ENCODE results near the gene PTK6.
"Not testable (repeated sequence)": the region's sequence is repeated elsewhere in the genome, so short reads cannot be mapped to it uniquely, and the experiment has no call there.

The PTK6 gene

DNA sequence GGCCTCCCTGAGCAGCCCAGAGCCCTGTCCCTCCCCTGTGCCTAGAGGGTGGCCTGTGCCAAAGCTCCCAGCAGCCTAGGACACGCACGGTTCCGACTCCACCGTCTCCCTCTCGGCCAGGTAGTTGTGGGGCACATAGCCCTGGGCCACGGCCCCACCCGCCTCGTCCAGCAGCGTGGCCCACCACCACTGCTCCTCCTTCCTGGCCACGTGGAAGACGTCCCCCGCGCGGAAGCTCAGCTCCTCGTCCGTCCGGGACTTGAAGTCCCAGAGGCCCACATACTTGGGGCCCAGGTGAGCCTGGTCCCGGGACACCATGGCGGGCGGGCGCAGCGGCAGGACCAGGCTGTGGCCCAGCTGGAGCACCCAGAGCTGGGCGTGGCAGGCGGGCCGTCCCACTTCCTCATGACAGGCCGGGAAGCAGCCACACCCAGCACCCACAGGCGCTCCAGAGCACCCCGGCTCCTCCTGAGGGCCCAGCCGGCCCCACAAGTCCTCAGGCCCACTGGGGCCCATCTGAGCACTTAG, at the start of gene PTK6:
Gene PTK6 (minus strand): TSS at position 380 of the 528 bp plus-strand sequence. CDS start 62 bp downstream, at position 318.
- DNase-seq = peak; percentile 58 to 65

DNA sequence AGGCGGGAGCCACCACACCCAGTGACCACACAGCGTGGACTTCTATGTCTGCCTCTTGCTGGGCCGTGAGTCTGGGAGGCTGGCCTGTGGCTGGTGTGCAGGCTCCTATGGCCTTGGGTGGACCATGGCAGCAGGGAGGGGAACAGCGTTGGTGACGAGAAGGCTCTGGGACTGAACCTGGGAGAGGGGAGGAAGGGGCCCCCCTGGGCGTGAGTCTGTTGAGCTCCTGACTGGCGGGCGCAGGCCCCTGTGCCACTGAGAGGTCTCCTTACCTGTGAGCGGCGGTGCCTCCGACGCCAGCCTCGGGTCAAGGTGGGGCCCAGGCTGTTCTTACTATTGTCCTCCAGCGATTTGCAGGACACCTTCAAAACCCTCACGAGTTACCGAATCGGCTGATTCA, 49.6 kb upstream of the PTK6 start:
- no peak for DNase-seq

DNA sequence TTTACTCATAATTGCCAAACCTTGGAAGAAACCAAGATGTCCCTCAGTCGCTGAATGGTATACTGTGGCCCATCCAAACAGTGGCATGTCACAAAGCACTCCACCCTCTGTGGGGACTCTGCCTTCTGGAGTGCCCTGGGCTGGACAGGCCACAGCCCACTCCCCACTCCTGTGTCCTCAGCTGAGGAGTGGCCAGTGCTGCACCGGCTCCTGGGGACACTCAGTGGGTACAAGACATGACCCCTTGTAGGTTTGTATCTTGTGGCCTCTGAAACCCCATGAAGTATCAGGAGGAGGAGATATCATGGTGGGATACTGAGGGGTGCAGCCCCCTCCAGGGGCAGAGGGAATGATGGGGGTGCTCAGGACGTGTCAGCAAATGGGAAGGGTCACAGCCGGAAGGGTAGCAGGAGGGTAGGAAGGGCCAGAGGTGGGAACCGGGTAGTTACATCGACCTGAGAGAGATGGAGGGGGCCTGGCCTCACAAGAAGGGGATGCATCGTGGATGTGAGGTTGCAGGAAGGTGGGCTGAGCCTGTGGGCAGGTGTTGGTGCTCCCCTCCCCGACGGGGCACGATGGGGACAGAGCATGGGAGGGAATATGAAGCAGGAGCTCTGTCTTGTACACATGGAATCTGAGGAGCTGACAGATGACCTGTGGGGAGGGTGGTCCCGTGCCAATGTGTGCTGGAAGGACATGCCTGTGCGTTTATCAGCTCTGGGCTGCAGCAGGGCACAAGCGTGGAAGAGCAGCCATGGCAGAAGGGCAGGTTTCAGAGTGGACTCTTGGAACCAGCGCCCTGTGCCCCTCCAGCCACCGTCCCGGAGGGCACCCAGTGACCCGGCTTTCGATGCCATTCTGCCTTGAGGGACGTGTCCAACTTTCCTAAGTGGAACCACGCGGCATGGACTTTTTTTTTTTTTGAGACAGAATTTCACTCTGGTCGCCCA, 48.7 kb upstream of the PTK6 start:
- no peak for DNase-seq

DNA sequence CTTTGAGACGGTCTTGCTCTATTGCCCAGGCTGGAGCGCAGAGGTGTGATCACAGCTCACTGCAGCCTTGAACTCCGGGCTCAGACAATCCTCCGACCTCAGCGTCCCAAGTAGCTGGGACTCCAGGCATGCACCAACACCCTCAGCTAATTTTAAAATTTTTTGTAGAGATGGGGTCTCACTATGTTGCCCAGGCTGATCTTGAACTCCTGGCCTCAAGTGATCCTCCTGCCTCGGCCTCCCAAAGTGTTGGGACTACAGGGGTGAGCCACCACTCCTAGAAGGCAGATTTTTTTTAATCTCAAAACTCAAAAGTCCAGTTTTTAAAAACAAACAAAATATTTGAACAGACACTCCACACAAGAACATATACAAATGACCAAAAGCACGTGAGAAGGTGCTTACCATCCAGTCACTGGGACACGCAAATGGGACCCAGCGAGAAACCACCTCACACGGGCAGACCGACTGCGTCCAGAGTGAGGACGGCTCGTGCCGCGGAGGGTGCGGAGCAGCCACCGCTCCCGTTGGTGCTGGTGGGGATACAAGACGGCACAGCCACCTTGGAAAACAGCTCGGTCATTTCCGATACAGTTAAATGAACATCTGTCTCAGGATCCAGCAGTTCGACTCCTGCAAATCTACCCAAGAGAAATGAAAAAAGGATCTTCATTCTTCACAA, 45.3 kb upstream of the PTK6 start:
- no peak for DNase-seq

DNA sequence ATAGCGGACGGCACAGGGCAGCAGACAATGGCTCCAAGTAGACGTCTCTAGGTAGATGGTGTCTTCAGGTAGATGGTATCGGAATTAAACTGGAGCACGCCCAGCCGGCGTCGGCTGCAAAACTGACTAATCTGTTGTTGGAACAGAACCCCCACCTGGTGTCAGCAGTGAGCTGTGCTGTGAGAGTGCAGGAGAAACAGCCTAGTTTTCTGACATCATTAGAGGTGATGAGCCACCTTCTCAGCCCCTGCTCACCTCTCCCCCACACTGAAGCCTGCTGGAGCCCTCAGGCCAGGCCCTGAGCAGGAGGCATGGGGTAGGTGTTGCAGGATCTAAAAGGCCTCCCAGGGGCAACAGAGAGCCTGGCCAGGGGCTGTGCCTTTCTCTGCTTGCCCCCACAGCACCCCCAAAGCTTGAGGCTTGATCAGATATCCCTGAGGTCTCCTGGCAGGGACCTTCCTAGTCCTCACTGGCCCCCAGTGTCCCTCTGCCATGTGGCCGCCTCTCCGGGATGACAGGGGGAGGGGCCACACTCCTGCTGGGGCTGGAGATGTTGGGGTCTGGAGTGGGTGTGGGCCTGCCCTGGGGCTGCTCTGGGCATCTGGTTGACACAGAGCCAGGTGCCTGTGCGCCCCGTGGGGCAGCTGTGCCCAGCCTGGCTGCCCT, 43.8 kb upstream of the PTK6 start:
- DNase-seq = peak; percentile 64 to 69

DNA sequence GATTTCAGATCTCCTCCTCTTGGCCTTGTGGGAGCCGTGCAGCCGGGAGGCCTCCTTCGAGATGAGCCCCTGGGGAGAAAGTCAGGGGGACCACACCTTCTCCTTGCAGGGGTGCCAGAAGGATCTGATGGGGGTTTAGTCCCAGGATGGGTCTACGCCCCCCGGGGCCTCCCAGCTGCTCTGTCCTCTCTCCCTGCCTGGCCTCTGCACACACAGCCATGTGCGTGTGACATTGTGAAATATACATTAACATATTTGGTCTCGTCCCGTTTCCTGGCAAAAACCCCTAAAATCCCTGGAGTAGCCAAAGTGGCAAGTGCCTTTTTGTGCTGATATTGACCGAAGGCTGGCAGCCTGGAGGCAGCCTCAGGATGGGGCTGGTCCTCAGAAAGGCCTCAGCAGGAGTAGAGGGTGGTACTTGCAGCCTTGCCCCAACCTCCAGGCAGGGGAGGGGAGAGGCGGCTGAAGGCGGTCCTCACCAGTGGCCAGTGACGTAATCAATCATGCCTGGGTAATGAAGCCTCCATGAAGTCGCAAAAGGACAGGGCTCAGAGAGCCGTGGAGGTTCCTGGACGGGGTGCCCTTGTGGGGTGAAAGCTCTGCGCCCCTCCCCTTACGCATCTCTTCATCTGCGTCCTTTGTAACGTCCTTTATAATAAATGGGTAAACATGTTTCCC, 42.0 kb upstream of the PTK6 start:
- no peak for DNase-seq

DNA sequence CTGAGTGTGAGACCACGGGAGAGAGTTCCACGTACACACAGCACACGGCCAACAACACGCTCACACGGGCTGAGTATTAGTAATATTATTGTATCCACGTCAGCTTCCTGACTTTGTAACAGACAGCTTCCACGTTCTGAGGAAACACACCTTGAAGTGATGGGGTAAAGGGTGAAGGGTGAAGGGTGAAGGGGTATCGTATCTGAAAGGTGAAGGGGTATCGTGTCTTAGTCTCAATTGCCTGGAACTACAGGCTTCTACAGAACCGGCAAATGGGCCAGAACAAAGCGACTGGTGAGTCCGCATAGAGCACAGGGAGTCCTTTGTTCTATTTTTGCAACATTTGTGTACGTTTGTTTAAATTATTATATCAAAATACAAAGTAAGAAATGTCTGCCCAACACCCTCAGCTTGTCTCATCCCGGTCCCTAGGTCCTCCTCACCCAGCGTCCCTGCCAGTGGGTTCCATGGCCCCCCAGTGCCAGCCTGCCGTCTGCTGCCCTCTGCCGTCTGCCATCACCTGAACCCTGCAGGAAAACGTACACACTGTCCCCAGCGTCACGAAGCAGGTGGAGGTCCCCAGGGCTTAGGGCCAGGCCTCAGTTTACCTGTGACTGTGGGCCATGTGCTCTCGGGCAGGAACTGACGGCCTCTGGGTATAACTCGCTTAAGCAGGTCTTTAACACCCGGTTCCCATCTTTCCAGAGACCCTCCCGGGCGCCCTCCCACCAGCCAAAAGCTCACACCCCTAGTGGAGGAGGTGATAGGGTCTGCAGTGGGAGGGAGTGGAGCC, 41.2 kb upstream of the PTK6 start:
- no peak for DNase-seq

DNA sequence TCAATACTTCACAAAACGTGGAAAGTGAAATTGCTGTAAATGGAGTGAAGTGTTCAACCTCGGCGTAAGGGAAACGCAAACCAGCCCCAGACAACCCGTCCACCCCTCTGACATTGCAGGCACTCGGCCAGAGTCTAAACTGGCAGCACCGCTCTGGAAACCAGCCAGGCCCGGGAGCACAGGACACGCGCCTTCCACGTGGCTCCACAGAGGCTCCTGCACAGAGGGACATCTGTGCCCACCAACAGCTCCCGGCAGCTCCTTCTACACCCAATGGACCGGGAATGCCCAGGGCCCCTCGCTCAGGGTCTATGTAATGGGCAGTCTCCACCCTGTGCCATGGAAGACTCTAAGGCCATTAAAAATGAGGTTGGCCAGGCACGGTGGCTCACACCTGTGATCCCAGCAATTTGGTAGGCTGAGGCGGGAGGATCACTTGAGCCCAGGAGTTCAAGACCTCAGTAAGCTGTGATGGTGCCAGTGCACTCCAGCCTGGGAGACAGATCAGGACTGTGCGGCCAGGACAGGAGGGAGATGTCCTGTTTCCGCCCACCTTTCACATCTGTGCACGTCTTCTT, 40.2 kb upstream of the PTK6 start:
- no peak for DNase-seq

DNA sequence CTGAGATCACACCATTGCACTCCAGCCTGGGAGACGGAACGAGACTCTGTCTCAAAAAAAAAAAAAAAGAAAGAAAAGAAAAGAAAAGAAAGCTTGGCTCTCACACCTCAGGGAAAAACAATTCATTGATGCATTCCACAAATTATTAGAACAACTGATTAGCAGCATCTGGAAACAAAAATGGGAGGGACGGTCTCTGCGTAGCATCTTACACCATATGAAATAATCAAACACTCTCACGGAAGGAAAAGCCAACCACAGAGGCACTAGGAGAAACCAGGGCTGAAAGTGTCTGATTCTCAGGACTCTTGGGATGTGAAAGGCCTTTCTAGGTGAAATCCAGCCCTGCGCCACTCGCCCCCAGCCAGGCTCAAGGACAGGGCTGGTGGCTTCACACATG, 39.1 kb upstream of the PTK6 start:
- DNase-seq = no peak

DNA sequence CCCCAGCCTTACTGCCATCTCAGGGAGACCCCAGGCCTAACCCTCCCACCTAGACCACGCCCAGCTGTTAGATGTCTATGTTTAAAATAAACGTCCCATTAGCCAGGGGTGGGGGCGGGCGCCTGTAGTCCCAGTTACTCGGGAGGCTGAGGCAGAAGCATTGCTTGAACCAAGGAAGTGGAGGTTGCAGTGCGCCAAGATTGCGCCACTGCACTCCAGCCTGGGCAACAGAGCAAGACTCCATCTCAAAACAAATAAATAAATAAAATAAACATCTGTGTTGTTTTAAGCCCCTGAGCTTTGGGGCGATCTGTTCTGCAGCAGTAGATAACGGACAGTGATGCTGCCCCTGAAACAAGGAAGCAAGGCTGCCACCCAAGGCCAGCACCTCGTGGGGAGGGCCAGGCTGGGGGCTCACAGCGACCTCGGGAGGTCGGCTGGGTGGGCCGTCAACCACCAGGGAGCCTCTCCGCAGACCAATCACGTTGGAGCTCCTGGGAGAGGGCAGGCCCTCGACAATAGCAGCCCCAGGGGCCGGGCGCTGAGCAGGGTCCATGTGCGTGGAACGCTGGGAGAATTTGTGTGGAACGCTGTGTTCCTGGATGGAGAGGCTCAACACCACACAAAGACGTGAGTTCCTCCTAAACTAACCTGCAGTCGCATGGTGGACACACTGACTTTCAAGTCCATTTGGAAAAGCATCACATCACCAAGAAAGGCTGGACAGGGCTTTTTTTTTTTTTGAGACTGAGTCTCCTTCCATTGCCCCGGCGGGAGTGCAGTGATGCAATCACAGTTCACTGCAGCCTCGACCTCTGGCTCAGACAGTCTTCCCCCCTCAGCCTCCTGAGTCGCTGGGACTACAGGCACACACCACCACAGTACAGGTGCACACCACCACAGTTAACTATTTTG, 37.9 kb upstream of the PTK6 start:
- DNase-seq = no peak

DNA sequence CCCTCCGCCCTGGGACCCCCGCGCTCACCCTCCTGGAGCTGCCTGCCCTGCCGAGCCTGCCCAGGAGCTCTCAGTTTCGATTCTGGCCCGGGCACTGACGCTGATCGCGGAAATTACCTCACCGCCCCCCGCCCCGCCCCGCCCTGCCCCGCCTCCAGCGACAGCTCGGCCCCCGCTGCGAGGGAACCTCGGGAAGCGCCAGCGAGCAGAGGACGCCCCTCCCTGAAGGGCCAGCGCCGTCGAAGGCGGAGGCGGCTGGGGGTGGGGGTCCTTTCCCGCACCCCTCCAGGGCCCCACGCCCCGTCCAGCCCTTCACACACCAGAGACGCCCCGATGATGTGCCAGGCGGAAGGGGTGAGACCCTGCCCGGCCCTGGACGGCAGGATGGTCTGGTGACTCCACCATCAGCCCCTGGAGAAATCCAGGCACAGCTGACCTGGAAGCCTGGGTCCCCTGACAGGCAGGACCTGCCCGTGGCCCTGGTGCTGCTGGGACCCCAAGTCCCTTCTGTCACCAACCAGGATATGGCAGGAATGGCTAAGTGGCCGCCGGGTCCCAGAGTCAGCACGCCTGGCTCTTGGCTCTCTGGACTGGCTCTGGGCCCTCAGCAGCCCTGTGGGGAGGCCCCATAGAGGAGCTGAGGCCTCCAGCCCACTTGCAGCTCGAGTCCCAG, 37.1 kb upstream of the PTK6 start, which contains the start of gene HELZ2:
Gene HELZ2 (minus strand): TSS at position 84 of the 673 bp plus-strand sequence. CDS start 1,854 bp downstream, outside the sequence.
- peak; percentile 51 to 58 for DNase-seq

DNA sequence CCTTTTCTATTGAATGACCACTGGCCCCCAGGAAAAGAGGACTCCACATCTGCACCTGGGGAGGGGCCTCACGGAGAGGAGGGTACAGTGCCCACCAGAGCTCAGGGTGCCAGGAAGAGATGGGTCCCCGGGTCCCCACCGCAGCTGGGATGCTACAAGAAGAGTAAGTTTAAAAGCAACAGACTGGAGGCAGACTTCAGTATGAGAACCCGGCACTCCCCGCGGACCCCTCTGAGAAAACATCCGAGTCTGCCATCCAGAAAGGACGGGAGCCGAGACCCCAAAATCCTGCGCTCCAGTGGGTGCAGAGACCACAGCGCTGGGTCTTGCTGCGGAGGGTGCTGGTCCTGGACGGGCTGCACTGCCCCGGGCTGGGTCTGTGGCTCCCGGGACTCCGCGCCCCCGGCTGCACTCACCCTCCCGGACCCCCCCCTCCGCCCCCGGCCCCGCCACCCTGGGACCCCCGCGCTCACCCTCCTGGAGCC, 36.5 kb upstream of the PTK6 start:
- DNase-seq = no peak

DNA sequence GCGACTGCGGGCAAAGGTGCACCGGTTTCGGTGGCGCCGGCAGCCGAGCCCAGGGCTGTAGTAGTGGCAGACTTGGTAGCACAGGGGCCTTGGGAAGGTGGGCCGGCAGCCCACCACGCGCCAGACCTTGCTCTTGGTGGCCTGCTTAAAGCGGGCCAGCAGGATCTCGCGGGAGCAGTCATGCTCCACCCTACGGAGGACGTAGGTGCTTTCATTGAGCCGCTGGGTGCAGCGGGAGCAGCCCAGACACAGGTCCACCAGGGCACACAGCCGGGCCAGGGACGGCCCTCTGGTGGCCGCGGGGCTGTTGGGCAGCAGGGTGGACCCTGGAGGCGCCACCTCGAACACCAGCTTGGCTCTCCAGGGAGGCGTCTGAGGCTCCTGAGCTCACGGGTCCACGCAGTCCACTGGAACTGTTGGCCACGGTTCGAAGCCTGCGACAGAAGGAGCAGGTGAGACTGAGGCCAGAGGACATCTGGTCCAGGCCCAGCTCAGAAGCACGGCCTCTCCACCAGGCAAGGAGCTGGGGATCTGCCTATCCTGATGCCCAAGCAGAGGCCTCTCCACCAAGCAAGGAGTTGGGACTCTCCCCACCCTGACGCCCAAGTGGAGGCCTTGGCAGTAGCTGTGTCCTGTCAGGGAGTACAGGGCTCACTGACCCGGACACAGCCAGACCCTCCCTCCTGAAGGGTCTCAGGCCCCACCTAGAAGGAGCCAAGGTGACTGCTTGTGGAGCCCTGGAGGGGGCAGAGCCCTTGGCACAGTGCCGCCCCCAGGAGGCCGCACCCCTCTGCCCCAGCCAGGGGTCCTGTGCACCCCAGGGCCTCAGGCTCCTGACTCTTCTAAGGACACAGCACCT, 35.8 kb upstream of the PTK6 start:
- no peak for DNase-seq

DNA sequence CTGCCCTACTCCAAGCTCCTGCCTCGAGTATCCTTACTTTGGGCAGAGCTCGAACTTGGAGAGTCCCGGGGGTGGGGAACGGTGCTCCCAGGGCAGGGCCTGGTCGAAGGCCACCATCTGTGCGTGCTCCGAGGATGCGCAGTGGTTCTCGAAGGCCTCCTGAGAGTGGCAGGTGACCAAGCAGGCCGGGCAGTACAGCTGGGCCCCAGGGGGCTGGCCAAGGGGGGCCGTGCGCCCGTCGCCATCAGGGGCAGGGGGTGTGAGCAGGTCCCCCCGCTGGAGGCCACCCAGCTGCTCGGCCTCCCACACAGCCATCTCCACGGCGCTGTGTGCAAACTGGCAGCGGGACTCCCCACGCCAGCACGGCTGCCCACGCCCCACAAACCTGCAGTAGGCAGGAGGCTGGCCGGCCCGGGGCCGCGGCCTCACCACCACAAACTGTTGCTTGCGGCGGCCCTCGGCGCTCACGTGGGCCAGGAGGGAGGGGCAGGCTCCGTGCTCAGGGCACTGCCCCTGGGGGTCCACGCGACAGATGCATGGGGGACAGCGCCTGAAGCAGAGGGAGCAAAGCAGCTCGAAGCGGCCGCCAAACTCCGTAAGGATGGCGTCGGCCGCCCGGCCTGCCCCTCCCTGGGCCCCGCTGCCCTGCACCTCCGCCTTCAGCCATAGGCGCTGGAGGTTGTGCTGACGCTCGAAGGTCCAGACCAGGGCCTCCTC, 35.1 kb upstream of the PTK6 start:
- DNase-seq = no peak

DNA sequence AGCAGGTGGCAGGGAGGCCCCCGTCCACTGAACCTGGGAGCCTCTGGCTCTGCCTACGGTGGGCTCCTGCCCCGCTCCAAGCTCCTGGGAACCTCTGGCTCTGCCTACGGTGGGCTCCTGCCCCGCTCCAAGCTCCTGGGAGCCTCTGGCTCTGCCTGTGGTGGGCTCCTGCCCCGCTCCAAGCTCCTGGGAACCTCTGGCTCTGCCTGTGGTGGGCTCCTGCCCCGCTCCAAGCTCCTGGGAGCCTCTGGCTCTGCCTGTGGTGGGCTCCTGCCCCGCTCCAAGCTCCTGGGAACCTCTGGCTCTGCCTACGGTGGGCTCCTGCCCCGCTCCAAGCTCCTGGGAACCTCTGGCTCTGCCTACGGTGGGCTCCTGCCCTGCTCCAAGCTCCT, 33.9 kb upstream of the PTK6 start:
- DNase-seq = not testable (repeated sequence)

DNA sequence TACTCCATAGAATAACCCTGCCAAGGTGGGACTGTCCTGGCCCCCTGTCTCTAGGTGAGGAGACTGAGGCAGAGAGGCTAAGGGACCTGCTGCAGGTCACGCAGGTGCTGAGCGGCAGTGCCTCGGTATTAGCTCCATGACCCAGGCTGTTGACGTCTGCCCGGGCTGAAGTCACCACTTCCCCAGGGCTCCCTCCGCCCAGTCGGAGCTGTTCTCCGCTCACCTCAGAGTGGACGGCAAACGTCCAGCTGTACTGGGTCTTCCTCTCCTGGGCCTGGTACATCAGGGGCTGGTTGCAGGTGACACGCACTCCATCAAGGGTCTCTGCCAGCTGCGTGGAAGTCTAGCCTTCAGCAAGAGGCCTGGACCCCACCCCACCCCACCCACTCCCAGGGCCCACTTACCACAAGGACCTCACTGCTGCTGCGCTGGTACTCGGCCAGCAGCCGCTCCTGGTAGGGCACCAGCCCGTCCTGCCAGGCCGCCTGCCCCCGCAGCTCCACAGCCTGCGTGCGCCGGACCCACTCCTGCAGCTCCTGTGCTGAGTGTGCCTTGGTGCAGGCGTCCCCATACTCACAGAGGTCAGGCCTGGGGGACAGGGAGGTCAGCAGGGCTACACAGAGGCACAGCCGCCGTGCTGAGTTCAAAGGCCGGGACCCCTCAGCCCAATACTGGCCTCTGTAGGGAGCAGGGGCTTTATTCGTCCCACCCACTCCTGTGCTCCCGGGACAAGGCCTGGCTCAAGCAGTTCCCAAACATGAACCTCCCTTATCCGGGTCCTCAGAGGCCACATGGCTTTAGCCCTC, 33.3 kb upstream of the PTK6 start:
- DNase-seq = no peak
